Tibial artery (tissue), 4 donors: ENCODE measurements around the gene CAMKMT.

Experiments
- DNase-seq, 2 donors: peaks; one replicate each; pipeline ENCODE4 v3.0.0-alpha.2; 2019
- H3K27ac ChIP-seq, 2 donors: fragments of 200-600 bp; sonication (generic) in 1 of 2; 1 replicate in 1 of 2; 2 replicates in 1 of 2; pipeline ENCODE4 v1.5.1; 2018 to 2019; ENCODE audit warnings: mild to moderate bottlenecking in 1 of 2
- H3K27me3 ChIP-seq, 2 donors: fragments of 200-600 bp; sonication (generic) in 1 of 2; one replicate each; pipeline versions ENCODE4 v1.5.1 to v1.6.0; 2016 to 2019
- H3K36me3 ChIP-seq, 3 donors: fragments of 200-600 bp; sonication (generic) in 2 of 3; one replicate each; pipeline ENCODE4 v1.5.1; 2016 to 2019; ENCODE audit warnings: mild to moderate bottlenecking in 2 of 3
- H3K4me1 ChIP-seq, 4 donors: fragments of 200-600 bp; sonication (generic) in 2 of 4; 1 replicate in 3 of 4; 2 replicates in 1 of 4; pipeline ENCODE4 v1.5.1; 2016 to 2019
- H3K4me3 ChIP-seq, 2 donors: fragments of 200-600 bp; sonication (generic) in 1 of 2; 1 replicate in 1 of 2; 2 replicates in 1 of 2; pipeline ENCODE4 v1.5.1; 2018 to 2019; ENCODE audit warnings: mild to moderate bottlenecking in 2 of 2
- H3K9me3 ChIP-seq, 3 donors: fragments of 200-600 bp; sonication (generic) in 1 of 3; one replicate each; pipeline ENCODE4 v1.5.1; 2016 to 2019
- intact Hi-C: fragments of 100-400 bp; cut with DNase I; formaldehyde crosslinking; loops from one replicate; pipeline ENCODE4 v1.15.0; 2023; ENCODE audit warnings: low total_unique reads
- TF ChIP-seq, protein P1 (sequence below), 2 experiments: fragments of 200-600 bp in 1 of 2; fragments of 450-650 bp in 1 of 2; IDR thresholded peaks; one replicate each; pipeline ENCODE4 v1.5.1; 2017 to 2019; ENCODE audit warnings: antibody characterized with exemption in 2 of 2, mild to moderate bottlenecking in 1 of 2, moderate library complexity in 1 of 2

CAMKMT gene

DNA sequence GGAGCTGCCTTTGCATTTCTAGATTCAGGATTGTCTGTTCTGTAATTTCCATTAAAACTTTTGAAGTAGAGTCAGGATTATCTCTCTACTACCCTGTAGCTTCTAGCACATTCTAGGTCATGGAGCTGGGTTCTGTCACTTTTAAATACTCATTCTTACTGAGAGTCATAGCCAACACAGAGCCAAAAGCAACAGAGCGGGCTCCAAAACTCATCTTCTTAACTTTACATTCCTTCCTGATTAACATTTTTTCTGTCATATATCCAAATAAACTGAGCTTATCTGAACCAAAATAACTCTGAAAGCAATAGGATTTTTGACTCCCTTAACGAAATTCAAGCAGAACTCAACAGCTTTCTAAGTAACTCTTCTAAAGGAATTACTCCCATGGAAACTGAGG lies 13.3 kb upstream of the CAMKMT start:
- peaks cover 0 to 71% (median 30%) of the 10 kb centered on the region in 4 donors for H3K4me1 ChIP-seq
- H3K27me3 ChIP-seq: no peaks in the 10 kb centered on the region
- peak overlapping the region; percentile 40 to 60 for H3K27ac ChIP-seq
- no peaks in the 10 kb centered on the region for H3K9me3 ChIP-seq
- peaks cover 3 to 15% (median 8%) of the 10 kb centered on the region in 3 donors for H3K36me3 ChIP-seq
- TF ChIP-seq, protein P1, sequence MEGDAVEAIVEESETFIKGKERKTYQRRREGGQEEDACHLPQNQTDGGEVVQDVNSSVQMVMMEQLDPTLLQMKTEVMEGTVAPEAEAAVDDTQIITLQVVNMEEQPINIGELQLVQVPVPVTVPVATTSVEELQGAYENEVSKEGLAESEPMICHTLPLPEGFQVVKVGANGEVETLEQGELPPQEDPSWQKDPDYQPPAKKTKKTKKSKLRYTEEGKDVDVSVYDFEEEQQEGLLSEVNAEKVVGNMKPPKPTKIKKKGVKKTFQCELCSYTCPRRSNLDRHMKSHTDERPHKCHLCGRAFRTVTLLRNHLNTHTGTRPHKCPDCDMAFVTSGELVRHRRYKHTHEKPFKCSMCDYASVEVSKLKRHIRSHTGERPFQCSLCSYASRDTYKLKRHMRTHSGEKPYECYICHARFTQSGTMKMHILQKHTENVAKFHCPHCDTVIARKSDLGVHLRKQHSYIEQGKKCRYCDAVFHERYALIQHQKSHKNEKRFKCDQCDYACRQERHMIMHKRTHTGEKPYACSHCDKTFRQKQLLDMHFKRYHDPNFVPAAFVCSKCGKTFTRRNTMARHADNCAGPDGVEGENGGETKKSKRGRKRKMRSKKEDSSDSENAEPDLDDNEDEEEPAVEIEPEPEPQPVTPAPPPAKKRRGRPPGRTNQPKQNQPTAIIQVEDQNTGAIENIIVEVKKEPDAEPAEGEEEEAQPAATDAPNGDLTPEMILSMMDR (IDR thresholded peaks at IDR 0.05): no peak
- intact Hi-C loops: no loop called here
- DNase-seq: no peak
- H3K4me3 ChIP-seq: no peak overlapping the region

DNA sequence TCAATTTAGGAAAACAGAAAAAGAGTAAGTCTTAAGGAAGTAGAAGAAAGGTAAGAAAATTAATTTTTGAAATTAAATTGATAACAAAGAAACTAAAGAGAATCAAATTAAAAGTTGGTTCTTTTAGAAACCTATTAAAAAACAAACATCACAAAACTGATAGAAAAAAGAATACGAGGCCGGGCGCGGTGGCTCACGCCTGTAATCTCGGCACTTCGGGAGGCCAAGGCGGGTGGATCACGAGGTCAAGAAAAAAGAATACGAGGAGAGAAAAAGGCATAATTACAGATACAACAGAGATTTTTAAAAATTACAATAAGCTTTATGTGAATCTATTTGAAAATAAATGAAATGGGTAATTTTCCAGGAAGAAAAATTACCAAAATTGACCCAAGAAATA lies 12.2 kb upstream of the CAMKMT start:
- TF ChIP-seq, protein P1 (IDR thresholded peaks at IDR 0.05): no peak
- H3K4me1 ChIP-seq: peaks cover 0 to 78% (median 31%) of the 10 kb centered on the region in 4 donors
- H3K27me3 ChIP-seq: no peaks in the 10 kb centered on the region
- peak overlapping the region in 1 of 2 donors; percentile 60 for H3K27ac ChIP-seq
- H3K36me3 ChIP-seq: peaks cover 0 to 9% (median 4%) of the 10 kb centered on the region in 3 donors
- no peak for DNase-seq
- H3K4me3 ChIP-seq: no peak overlapping the region
- intact Hi-C loops: no loop called here
- H3K9me3 ChIP-seq: no peaks in the 10 kb centered on the region

- Histone ChIP-seq H3K9me3 (no peaks in the 10 kb centered on the region), H3K4me1 (peaks cover 0 to 78% (median 31%) of the 10 kb centered on the region in 4 donors), H3K27me3 (no peaks in the 10 kb centered on the region), H3K4me3 (no peak overlapping the region), H3K27ac (peak overlapping the region; percentile 57 to 59), H3K36me3 (no peaks in the 10 kb centered on the region)
- peak in 1 of 2 donors; percentile 77 for DNase-seq
- intact Hi-C loops: loop anchor here (10.0 kb wide), 1 partner anchor 1874 kb away; no protein-coding TSS in a partner anchor
- TF ChIP-seq, protein P1 (IDR thresholded peaks at IDR 0.05): no peak
These were observed 10.7 kb upstream of the CAMKMT start for GRCh38 chr2:44351088-44351487.

DNA sequence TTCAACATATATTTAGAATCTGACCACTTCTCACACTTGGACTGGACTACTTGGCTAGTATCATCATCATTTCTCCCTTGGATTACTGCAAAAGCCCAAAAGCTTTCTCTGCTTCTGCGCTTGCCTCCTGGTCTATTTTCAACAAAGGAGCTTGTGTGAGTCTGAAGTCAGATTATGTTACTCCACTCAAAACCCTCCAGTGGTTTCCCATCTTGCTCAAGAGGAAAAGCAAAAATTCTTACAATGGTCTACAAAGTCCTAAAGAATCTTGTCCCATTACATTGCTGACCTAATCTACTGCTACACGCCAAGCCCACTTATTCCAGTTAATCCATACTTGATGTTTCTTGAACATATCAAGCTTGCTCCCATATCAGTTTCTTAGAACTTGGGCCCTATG lies 10.1 kb upstream of the CAMKMT start:
- TF ChIP-seq, protein P1 (IDR thresholded peaks at IDR 0.05): no peak
- Histone ChIP-seq H3K4me1 (peaks cover 0 to 78% (median 31%) of the 10 kb centered on the region in 4 donors), H3K9me3 (no peaks in the 10 kb centered on the region), H3K27ac (peak overlapping the region; percentile 57 to 59), H3K4me3 (no peak overlapping the region), H3K27me3 (no peaks in the 10 kb centered on the region), H3K36me3 (no peaks in the 10 kb centered on the region)
- intact Hi-C loops: loop anchor here (10.0 kb wide), 1 partner anchor 1873 kb away; no protein-coding TSS in a partner anchor
- DNase-seq: no peak

DNA sequence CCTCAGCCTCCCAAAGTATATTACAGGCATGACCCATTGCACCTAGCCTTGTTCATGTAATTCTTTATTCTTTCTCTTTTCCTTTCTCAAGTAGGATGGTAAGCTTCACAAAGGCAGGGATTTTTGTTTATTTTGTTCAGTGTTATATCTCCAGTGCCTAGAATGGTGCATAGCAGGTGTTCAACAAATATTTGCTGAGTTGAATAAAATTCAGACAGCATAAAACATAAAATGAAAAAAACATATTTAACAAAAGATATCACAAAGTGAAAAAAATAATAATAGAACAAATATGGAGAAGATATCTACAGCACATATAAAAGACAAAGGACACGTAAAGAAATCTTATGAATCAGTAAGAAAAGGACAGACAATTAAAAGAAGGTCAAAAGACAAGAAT lies 9.2 kb upstream of the CAMKMT start:
- intact Hi-C loops: loop anchor here (10.0 kb wide), 1 partner anchor 1872 kb away; no protein-coding TSS in a partner anchor
- Histone ChIP-seq H3K27me3 (no peaks in the 10 kb centered on the region), H3K4me1 (peaks cover 0 to 73% (median 27%) of the 10 kb centered on the region in 4 donors), H3K4me3 (no peak overlapping the region), H3K36me3 (no peaks in the 10 kb centered on the region), H3K9me3 (no peaks in the 10 kb centered on the region), H3K27ac (peak overlapping the region; percentile 57 to 59)
- TF ChIP-seq, protein P1 (IDR thresholded peaks at IDR 0.05): no peak
- DNase-seq: no peak
